HepG2 (cell line): Measurements from ENCODE around the gene COA5. TPM values are rescaled to one million over a fixed set of nuclear protein-coding genes. Genes with fewer than 3 reads are reported as not detected.
A peak's percentile ranks its signal among the peaks of the same experiment; 100 is the strongest.

Source experiments
- CBX5 ChIP-seq: sonication (generic); formaldehyde crosslinking; IDR thresholded peaks from 2 replicates; pipeline ENCODE4 v1.4.0; 2020; ENCODE audit warnings: missing genetic modification reagents, borderline replicate concordance
- FOSL2 ChIP-seq: sonication (generic); formaldehyde crosslinking; IDR thresholded peaks from 2 replicates; pipeline ENCODE4 v1.4.0; 2020; ENCODE audit warnings: missing genetic modification reagents
- FOXP1 ChIP-seq, 2 experiments: fragments of 450-650 bp in 1 of 2; IDR thresholded peaks; 2 replicates each; pipeline ENCODE4 v1.6.1; 2017 to 2018; ENCODE audit warnings: antibody characterized with exemption in 1 of 2
- IKZF4 ChIP-seq: sonication (generic); formaldehyde crosslinking; IDR thresholded peaks from 2 replicates; pipeline ENCODE4 v1.5.1; 2020; ENCODE audit warnings: borderline replicate concordance, mild to moderate bottlenecking, low read depth, missing genetic modification reagents; ENCODE audit errors: not compliant biosample characterization
- KDM2A ChIP-seq: sonication (generic); formaldehyde crosslinking; IDR thresholded peaks from 2 replicates; pipeline ENCODE4 v1.4.0; 2020; ENCODE audit warnings: low read depth, missing genetic modification reagents, borderline replicate concordance
- PAF1 ChIP-seq: IDR thresholded peaks from 2 replicates; pipeline ENCODE4 v1.6.1; 2016; ENCODE audit warnings: missing genetic modification reagents, missing compliant biosample characterization
- ZFX ChIP-seq: sonication (generic); formaldehyde crosslinking; IDR thresholded peaks from 2 replicates; pipeline ENCODE4 v1.4.0; 2020; ENCODE audit warnings: mild to moderate bottlenecking, low read depth, missing genetic modification reagents, moderate library complexity
- ZNF17 ChIP-seq: sonication (generic); formaldehyde crosslinking; IDR thresholded peaks from 2 replicates; pipeline ENCODE4 v1.5.0; 2020; ENCODE audit warnings: mild to moderate bottlenecking, missing genetic modification reagents
- ZNF235 ChIP-seq: sonication (generic); formaldehyde crosslinking; IDR thresholded peaks from 2 replicates; pipeline ENCODE4 v1.8.1; 2023; ENCODE audit warnings: mild to moderate bottlenecking, missing genetic modification reagents, borderline replicate concordance
- ZNF282 ChIP-seq: fragments of 450-650 bp; IDR thresholded peaks from 2 replicates; pipeline ENCODE4 v1.6.1; 2018; ENCODE audit not compliant: partially characterized antibody
- ZNF430 ChIP-seq: sonication (generic); formaldehyde crosslinking; IDR thresholded peaks from 2 replicates; pipeline ENCODE4 v1.9.0; 2021; ENCODE audit warnings: mild to moderate bottlenecking, missing genetic modification reagents
- ZNF570 ChIP-seq: sonication (generic); formaldehyde crosslinking; IDR thresholded peaks from 2 replicates; pipeline ENCODE4 v1.4.0; 2020; ENCODE audit warnings: mild to moderate bottlenecking, missing genetic modification reagents, borderline replicate concordance
- ZNF589 ChIP-seq: sonication (generic); formaldehyde crosslinking; conservative IDR thresholded peaks from 2 replicates; pipeline ENCODE4 v1.8.0; 2022; ENCODE audit warnings: mild to moderate bottlenecking, moderate library complexity, missing genetic modification reagents
- ZNF619 ChIP-seq: sonication (generic); formaldehyde crosslinking; IDR thresholded peaks from 2 replicates; pipeline ENCODE4 v1.4.0; 2020; ENCODE audit warnings: mild to moderate bottlenecking, missing genetic modification reagents
- ZNF776 ChIP-seq: sonication (generic); formaldehyde crosslinking; IDR thresholded peaks from 2 replicates; pipeline ENCODE4 v1.4.0; 2020; ENCODE audit warnings: mild to moderate bottlenecking, missing genetic modification reagents
- ZNF891 ChIP-seq: sonication (generic); formaldehyde crosslinking; IDR thresholded peaks from 2 replicates; pipeline ENCODE4 v1.5.0; 2020; ENCODE audit warnings: mild to moderate bottlenecking, missing genetic modification reagents
- polyA plus RNA-seq, 8 experiments: library from polyadenylated mRNA; depleted of rRNA in 3 of 8; stranded (reverse) in 7 of 8; unstranded in 1 of 8; fragments of >200 nt; fragmentation: Illumina TruSeq in 4 of 8; extraction: Trizol in 4 of 8; gene quantifications; 2 replicates each; pipeline versions ENCODE4 v1.2.1 to v1.2.3, GENCODE V29; 2011 to 2016; ENCODE audit warnings: low read depth in 4 of 8, missing spikeins in 1 of 8, mixed read lengths in 1 of 8; ENCODE audit not compliant: insufficient read depth in 1 of 8
- total RNA-seq, 5 experiments: library from RNA; depleted of rRNA; stranded (reverse); fragments of >200 nt; fragmentation: Illumina TruSeq; extraction: Trizol; gene quantifications; 2 replicates each; pipeline ENCODE4 v1.2.3, GENCODE V29; 2016; ENCODE audit warnings: low read depth in 1 of 5
- TF ChIP-seq, protein P1 (sequence below): IDR thresholded peaks from 2 replicates; pipeline ENCODE4 v1.6.1; 2018; ENCODE audit warnings: missing genetic modification reagents
- TF ChIP-seq, protein P2 (sequence below): IDR thresholded peaks from 2 replicates; pipeline ENCODE4 v1.6.1; 2016; ENCODE audit warnings: low read depth
- TF ChIP-seq, protein P3 (sequence below): sonication (generic); formaldehyde crosslinking; IDR thresholded peaks from 2 replicates; pipeline ENCODE4 v1.8.0; 2022; ENCODE audit warnings: low read depth, missing genetic modification reagents
- TF ChIP-seq, protein P4 (sequence below): sonication (generic); formaldehyde crosslinking; IDR thresholded peaks from 2 replicates; pipeline ENCODE4 v1.5.0; 2020; ENCODE audit warnings: missing genetic modification reagents
- TF ChIP-seq, protein P5 (sequence below): sonication (generic); formaldehyde crosslinking; IDR thresholded peaks from 2 replicates; pipeline ENCODE4 v1.4.0; 2020; ENCODE audit warnings: missing genetic modification reagents, mild to moderate bottlenecking, borderline replicate concordance
- TF ChIP-seq, protein P6 (sequence below): sonication (generic); formaldehyde crosslinking; IDR thresholded peaks from 2 replicates; pipeline ENCODE4 v1.9.0; 2022; ENCODE audit warnings: missing genetic modification reagents, mild to moderate bottlenecking, borderline replicate concordance

Gene COA5
- total and polyA plus RNA-seq, 2 of the 13 experiments (the other 11 are each of a cell fraction or from before 2014, with no cell fraction given): 43.6 to 64.5 TPM

DNA sequence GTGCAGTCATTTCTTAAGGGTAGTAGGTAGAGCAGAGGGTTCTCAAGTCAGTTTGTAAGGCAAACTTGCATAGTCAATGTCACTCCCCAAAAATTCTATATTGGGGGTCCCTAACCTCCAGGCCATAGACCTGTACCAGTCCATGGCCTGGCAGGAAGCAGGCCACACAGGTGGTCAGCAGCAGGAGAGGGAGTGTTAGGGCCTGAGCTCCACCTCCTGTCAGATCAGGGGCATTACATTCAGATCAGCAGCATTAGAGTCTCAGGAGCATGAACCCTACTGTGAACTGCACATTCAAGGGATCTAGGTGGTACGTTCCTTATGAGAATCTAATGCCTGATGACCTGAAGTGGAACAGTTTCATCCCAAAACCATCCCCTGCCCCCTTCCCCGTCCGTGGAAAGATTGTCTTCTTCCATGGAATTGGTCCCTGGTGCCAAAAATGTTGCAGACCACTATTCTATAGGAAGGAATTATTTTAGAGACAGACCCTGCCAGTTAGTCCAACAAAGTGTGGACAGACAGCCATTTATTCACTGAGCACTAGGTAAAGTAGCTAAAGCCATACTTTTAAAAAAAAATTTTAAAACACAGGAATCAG, 6.7 kb downstream of the COA5 start (continued):
- TF ChIP-seq ZNF891 (CRISPR knock-in tag): no peak
- TF ChIP-seq, protein P1, sequence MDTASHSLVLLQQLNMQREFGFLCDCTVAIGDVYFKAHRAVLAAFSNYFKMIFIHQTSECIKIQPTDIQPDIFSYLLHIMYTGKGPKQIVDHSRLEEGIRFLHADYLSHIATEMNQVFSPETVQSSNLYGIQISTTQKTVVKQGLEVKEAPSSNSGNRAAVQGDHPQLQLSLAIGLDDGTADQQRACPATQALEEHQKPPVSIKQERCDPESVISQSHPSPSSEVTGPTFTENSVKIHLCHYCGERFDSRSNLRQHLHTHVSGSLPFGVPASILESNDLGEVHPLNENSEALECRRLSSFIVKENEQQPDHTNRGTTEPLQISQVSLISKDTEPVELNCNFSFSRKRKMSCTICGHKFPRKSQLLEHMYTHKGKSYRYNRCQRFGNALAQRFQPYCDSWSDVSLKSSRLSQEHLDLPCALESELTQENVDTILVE (CRISPR knock-in tag): no peak
- 0 out of 2 replicates have a peak, but pooled peaks have one; percentile 28 for TF ChIP-seq FOSL2
- no peak for TF ChIP-seq IKZF4 (CRISPR knock-in tag)
- TF ChIP-seq ZNF776 (CRISPR knock-in tag): no peak
- TF ChIP-seq, protein P2, sequence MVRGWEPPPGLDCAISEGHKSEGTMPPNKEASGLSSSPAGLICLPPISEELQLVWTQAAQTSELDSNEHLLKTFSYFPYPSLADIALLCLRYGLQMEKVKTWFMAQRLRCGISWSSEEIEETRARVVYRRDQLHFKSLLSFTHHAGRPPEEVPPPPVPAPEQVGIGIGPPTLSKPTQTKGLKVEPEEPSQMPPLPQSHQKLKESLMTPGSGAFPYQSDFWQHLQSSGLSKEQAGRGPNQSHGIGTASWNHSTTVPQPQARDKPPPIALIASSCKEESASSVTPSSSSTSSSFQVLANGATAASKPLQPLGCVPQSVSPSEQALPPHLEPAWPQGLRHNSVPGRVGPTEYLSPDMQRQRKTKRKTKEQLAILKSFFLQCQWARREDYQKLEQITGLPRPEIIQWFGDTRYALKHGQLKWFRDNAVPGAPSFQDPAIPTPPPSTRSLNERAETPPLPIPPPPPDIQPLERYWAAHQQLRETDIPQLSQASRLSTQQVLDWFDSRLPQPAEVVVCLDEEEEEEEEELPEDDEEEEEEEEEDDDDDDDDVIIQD (CRISPR knock-in tag): no peak
- 0 out of 2 replicates have a peak, but pooled peaks have one; percentile 44 for TF ChIP-seq ZNF619
- TF ChIP-seq, protein P3, sequence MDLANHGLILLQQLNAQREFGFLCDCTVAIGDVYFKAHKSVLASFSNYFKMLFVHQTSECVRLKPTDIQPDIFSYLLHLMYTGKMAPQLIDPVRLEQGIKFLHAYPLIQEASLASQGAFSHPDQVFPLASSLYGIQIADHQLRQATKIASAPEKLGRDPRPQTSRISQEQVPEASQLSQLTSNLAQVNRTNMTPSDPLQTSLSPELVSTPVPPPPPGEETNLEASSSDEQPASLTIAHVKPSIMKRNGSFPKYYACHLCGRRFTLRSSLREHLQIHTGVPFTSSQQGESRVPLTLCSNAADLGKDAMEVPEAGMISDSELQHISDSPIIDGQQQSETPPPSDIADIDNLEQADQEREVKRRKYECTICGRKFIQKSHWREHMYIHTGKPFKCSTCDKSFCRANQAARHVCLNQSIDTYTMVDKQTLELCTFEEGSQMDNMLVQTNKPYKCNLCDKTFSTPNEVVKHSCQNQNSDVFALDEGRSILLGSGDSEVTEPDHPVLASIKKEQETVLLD: no peak
- TF ChIP-seq ZNF570: no peak
- TF ChIP-seq, protein P4, sequence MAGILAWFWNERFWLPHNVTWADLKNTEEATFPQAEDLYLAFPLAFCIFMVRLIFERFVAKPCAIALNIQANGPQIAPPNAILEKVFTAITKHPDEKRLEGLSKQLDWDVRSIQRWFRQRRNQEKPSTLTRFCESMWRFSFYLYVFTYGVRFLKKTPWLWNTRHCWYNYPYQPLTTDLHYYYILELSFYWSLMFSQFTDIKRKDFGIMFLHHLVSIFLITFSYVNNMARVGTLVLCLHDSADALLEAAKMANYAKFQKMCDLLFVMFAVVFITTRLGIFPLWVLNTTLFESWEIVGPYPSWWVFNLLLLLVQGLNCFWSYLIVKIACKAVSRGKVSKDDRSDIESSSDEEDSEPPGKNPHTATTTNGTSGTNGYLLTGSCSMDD (CRISPR knock-in tag): no peak
- TF ChIP-seq, protein P5, sequence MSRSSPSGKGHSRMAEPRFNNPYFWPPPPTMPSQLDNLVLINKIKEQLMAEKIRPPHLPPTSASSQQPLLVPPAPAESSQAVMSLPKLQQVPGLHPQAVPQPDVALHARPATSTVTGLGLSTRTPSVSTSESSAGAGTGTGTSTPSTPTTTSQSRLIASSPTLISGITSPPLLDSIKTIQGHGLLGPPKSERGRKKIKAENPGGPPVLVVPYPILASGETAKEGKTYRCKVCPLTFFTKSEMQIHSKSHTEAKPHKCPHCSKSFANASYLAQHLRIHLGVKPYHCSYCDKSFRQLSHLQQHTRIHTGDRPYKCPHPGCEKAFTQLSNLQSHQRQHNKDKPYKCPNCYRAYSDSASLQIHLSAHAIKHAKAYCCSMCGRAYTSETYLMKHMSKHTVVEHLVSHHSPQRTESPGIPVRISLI (CRISPR knock-in tag): no peak
- 0 out of 2 replicates have a peak, but pooled peaks have one; percentile 35 for TF ChIP-seq KDM2A (CRISPR knock-in tag)
- TF ChIP-seq ZNF235: no peak
- no peak for TF ChIP-seq CBX5 (CRISPR knock-in tag)
- TF ChIP-seq, protein P6, sequence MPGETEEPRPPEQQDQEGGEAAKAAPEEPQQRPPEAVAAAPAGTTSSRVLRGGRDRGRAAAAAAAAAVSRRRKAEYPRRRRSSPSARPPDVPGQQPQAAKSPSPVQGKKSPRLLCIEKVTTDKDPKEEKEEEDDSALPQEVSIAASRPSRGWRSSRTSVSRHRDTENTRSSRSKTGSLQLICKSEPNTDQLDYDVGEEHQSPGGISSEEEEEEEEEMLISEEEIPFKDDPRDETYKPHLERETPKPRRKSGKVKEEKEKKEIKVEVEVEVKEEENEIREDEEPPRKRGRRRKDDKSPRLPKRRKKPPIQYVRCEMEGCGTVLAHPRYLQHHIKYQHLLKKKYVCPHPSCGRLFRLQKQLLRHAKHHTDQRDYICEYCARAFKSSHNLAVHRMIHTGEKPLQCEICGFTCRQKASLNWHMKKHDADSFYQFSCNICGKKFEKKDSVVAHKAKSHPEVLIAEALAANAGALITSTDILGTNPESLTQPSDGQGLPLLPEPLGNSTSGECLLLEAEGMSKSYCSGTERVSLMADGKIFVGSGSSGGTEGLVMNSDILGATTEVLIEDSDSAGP (CRISPR knock-in tag): no peak
- TF ChIP-seq ZNF282: no peak
- no peak for TF ChIP-seq ZNF17 (CRISPR knock-in tag)
- no peak for TF ChIP-seq FOXP1 (IDR thresholded peaks at IDR 0.05)
- no peak for TF ChIP-seq FOXP1 (CRISPR knock-in tag; IDR thresholded peaks at IDR 0.05)
- TF ChIP-seq PAF1 (CRISPR knock-in tag): no peak
- TF ChIP-seq ZNF589 (CRISPR knock-in tag): no peak
- TF ChIP-seq ZFX (CRISPR knock-in tag): peak; percentile 66
- no peak for TF ChIP-seq ZNF430 (CRISPR knock-in tag)
